Measurements from ENCODE around the gene KCNH5. TPM values are rescaled to one million over a fixed set of nuclear protein-coding genes. Genes with fewer than 3 reads are reported as not detected.

KCNH5 gene
- total RNA-seq, 4 donors from 2014 or later: 0.04 to 0.27 (median 0.15) TPM

GRCh38 chr14:62743560-62743959 is 301.7 kb downstream of the KCNH5 start:
- H3K4me3 ChIP-seq: no peak overlapping the region
- no peaks in the 10 kb centered on the region for H3K27me3 ChIP-seq
- 69% methylated on average over 2 of the region's 2 CpGs for WGBS, 2 donors (ENCODE audit: low coverage in 1 of 2)
- H3K9me3 ChIP-seq: no peaks in the 10 kb centered on the region
- TF ChIP-seq CTCF (IDR thresholded peaks at IDR 0.05) (no peak), POLR2AphosphoS5 (IDR thresholded peaks at IDR 0.05) (no peak), EP300 (IDR thresholded peaks at IDR 0.05) (no peak), POLR2A (IDR thresholded peaks at IDR 0.05) (no peak)
- no peaks in the 10 kb centered on the region for H3K36me3 ChIP-seq
- H3K4me1 ChIP-seq: peaks cover 0 to 5% (median 0%) of the 10 kb centered on the region in 3 donors
- H3K27ac ChIP-seq: no peak overlapping the region
- ATAC-seq: no peak

DNA sequence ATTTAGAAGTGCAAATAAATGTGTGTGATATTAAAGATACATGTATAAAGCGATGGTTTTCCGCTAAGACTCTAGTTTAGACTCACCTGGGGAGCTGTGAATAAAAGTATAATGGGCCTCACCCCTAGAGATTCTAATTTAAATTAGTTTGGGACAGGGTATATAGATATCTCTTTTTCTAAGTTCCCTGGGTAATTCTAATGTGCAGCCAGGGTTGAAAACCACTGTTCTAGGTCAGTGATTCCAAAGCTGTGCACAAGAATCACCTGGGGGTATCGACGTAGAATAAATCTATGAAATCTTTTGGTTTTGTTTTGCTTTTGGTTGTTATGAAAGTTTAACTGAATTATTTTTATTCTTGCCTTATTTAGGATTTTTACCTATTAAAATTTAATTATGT is 302.1 kb downstream of the KCNH5 start:
- Histone ChIP-seq H3K4me3 (no peak overlapping the region), H3K4me1 (peaks cover 0 to 5% (median 0%) of the 10 kb centered on the region in 3 donors), H3K27me3 (no peaks in the 10 kb centered on the region), H3K27ac (no peak overlapping the region), H3K36me3 (no peaks in the 10 kb centered on the region), H3K9me3 (no peaks in the 10 kb centered on the region)
- TF ChIP-seq POLR2AphosphoS5 (IDR thresholded peaks at IDR 0.05) (no peak), EP300 (IDR thresholded peaks at IDR 0.05) (no peak)
- 91 to 94% methylated on average over 2 to 4 of the region's 4 CpGs for WGBS, 2 donors (ENCODE audit: low coverage in 1 of 2)
- ATAC-seq: no peak

GRCh38 chr14:62739647-62740046 is 305.6 kb downstream of the KCNH5 start:
- Histone ChIP-seq H3K36me3 (no peaks in the 10 kb centered on the region), H3K4me3 (no peak overlapping the region), H3K4me1 (no peaks in the 10 kb centered on the region), H3K27ac (no peak overlapping the region), H3K27me3 (no peaks in the 10 kb centered on the region), H3K9me3 (no peaks in the 10 kb centered on the region)
- TF ChIP-seq CTCF (IDR thresholded peaks at IDR 0.05): no peak
- no peak for TF ChIP-seq POLR2AphosphoS5 (IDR thresholded peaks at IDR 0.05)
- TF ChIP-seq EP300 (IDR thresholded peaks at IDR 0.05): no peak
- no peak for TF ChIP-seq POLR2A (IDR thresholded peaks at IDR 0.05)
- no peak for ATAC-seq
- WGBS, 2 donors (ENCODE audit: low coverage in 1 of 2): 20 to 74% methylated on average over 2 to 3 of the region's 3 CpGs

GRCh38 chr14:62736048-62737043 is 308.9 kb downstream of the KCNH5 start:
- H3K27ac ChIP-seq: no peak overlapping the region
- 64 to 80% methylated on average over 6 to 8 of the region's 8 CpGs for WGBS, 2 donors (ENCODE audit: low coverage in 1 of 2)
- no peak overlapping the region for H3K4me3 ChIP-seq
- no peak for ATAC-seq
- H3K27me3 ChIP-seq: no peaks in the 10 kb centered on the region
- H3K9me3 ChIP-seq: no peaks in the 10 kb centered on the region
- H3K4me1 ChIP-seq: no peaks in the 10 kb centered on the region
- H3K36me3 ChIP-seq: no peaks in the 10 kb centered on the region
- no peak for TF ChIP-seq POLR2AphosphoS5 (IDR thresholded peaks at IDR 0.05)
- no peak for TF ChIP-seq EP300 (IDR thresholded peaks at IDR 0.05)
- TF ChIP-seq CTCF (IDR thresholded peaks at IDR 0.05): no peak
- no peak for TF ChIP-seq POLR2A (IDR thresholded peaks at IDR 0.05)

DNA sequence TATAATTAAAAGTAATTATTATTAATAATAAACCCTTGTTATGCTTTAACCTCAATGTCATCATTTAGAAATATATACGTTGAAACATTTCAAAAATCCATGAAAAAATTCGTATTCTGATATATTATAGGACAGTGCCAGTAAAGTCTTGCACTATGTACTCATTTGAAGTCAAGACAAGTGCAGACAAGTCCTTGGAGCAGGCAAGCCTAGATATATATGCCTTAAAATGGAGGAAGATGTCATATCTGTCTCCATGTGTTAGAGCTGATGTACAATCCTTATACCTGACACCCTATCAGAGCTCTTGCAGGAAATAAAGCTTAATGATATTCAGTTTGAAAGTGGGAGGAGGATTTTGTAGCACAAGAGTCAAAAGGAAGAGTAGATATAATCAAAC is 310.4 kb downstream of the KCNH5 start:
- no peak for ATAC-seq
- Histone ChIP-seq H3K4me1 (no peaks in the 10 kb centered on the region), H3K27me3 (no peaks in the 10 kb centered on the region), H3K4me3 (no peak overlapping the region), H3K27ac (no peak overlapping the region), H3K9me3 (no peaks in the 10 kb centered on the region), H3K36me3 (no peaks in the 10 kb centered on the region)
- no peak for TF ChIP-seq CTCF (IDR thresholded peaks at IDR 0.05)
- TF ChIP-seq EP300 (IDR thresholded peaks at IDR 0.05): no peak
- no peak for TF ChIP-seq POLR2AphosphoS5 (IDR thresholded peaks at IDR 0.05)
- TF ChIP-seq POLR2A (IDR thresholded peaks at IDR 0.05): no peak
- 83 to 87% methylated on average over 2 of the region's 2 CpGs for WGBS, 2 donors (ENCODE audit: low coverage in 1 of 2)
